Activated CD8-positive, alpha-beta memory T cell treated with anti-CD3 and anti-CD28 coated beads, Interleukin-2, amount 50 U/mL, for 24 hours (primary cell): ENCODE results near the gene KCNK2.

ENCODE experiments used
- DNase-seq: peaks from one replicate; pipeline ENCODE4 v3.0.0-alpha.2; 2020; ENCODE audit errors: extremely low read depth

KCNK2 gene

GRCh38 chr1:215256936-215257679, 174.6 kb downstream of the KCNK2 start:
- no peak for DNase-seq

- no peak for DNase-seq
Observed at GRCh38 chr1:215260711-215261110, 178.2 kb downstream of the KCNK2 start.

GRCh38 chr1:215262106-215262505, 179.6 kb downstream of the KCNK2 start:
- DNase-seq: no peak

- no peak for DNase-seq
Observed at GRCh38 chr1:215263636-215264035, 181.1 kb downstream of the KCNK2 start.

- no peak for DNase-seq
Observed at GRCh38 chr1:215264649-215265048, 182.1 kb downstream of the KCNK2 start.

- no peak for DNase-seq
Observed at GRCh38 chr1:215267495-215267894, 185.0 kb downstream of the KCNK2 start.

- no peak for DNase-seq
Observed at GRCh38 chr1:215269955-215270354, 187.4 kb downstream of the KCNK2 start.

- DNase-seq: no peak
Observed at GRCh38 chr1:215273838-215274516, 191.4 kb downstream of the KCNK2 start.

GRCh38 chr1:215276582-215276981, 194.0 kb downstream of the KCNK2 start:
- no peak for DNase-seq

GRCh38 chr1:215277532-215277931, 195.0 kb downstream of the KCNK2 start:
- no peak for DNase-seq

GRCh38 chr1:215279682-215280081, 197.1 kb downstream of the KCNK2 start:
- no peak for DNase-seq

GRCh38 chr1:215282557-215282956, 200.0 kb downstream of the KCNK2 start:
- no peak for DNase-seq

- no peak for DNase-seq
Observed at GRCh38 chr1:215285013-215285800, 202.7 kb downstream of the KCNK2 start.
